ENCODE results near the gene GAA.

Gene GAA

GRCh38 chr17:80101011-80101945, at the start of gene GAA:
TSS of gene GAA (plus strand) at chr17:80101581. CDS start at chr17:80104587, 3,006 bp downstream.
- peak; percentile 66 for DNase-seq

GRCh38 chr17:80051681-80052080, 49.7 kb upstream of the GAA start:
- no peak for DNase-seq

- DNase-seq: no peak
These were observed 48.3 kb upstream of the GAA start for GRCh38 chr17:80053102-80053501.

GRCh38 chr17:80055597-80055996, 45.8 kb upstream of the GAA start:
- DNase-seq: no peak

- DNase-seq: no peak
These were observed 42.9 kb upstream of the GAA start for GRCh38 chr17:80058311-80058955.

- no peak for DNase-seq
These were observed 40.7 kb upstream of the GAA start for GRCh38 chr17:80060644-80061043.

- DNase-seq: no peak
These were observed 40.0 kb upstream of the GAA start for GRCh38 chr17:80061421-80061820.

GRCh38 chr17:80063830-80064585, 37.4 kb upstream of the GAA start:
- DNase-seq: no peak

GRCh38 chr17:80064696-80065095, 36.7 kb upstream of the GAA start:
- no peak for DNase-seq

- DNase-seq: no peak
These were observed 35.8 kb upstream of the GAA start for GRCh38 chr17:80065478-80066170.

- DNase-seq: no peak
These were observed 33.9 kb upstream of the GAA start for GRCh38 chr17:80067393-80067986.

GRCh38 chr17:80068301-80069222, 32.8 kb upstream of the GAA start:
- no peak for DNase-seq

- no peak for DNase-seq
These were observed 30.8 kb upstream of the GAA start for GRCh38 chr17:80070375-80071115.

- DNase-seq: no peak
These were observed 30.1 kb upstream of the GAA start for GRCh38 chr17:80071116-80071841.

- DNase-seq: no peak
These were observed 29.0 kb upstream of the GAA start for GRCh38 chr17:80072410-80072809.

- no peak for DNase-seq
These were observed 21.3 kb upstream of the GAA start for GRCh38 chr17:80080081-80080480.

GRCh38 chr17:80081596-80081995, 19.8 kb upstream of the GAA start:
- no peak for DNase-seq

- DNase-seq: peak; percentile 72
These were observed 18.8 kb upstream of the GAA start for GRCh38 chr17:80082403-80083135.

GRCh38 chr17:80083136-80083661, 18.2 kb upstream of the GAA start:
- DNase-seq: no peak
